K562 (cell line): ENCODE measurements around the gene PSAP. TPM values are rescaled to one million over a fixed set of nuclear protein-coding genes. Genes with fewer than 3 reads are reported as not detected.

Experiments used
- BCLAF1 ChIP-seq, 2 experiments: fragments of 450-650 bp in 1 of 2; IDR thresholded peaks; 2 replicates each; pipeline ENCODE4 v1.6.1; 2011 to 2017; ENCODE audit warnings: low read depth in 2 of 2, antibody characterized with exemption in 1 of 2, borderline replicate concordance in 1 of 2, low read length in 1 of 2, mild to moderate bottlenecking in 1 of 2, mixed read lengths in 1 of 2; ENCODE audit not compliant: control insufficient read depth in 1 of 2
- CTBP1 ChIP-seq: fragments of 450-650 bp; IDR thresholded peaks from 2 replicates; pipeline ENCODE4 v1.6.1; 2016; ENCODE audit warnings: borderline replicate concordance
- FOXK2 ChIP-seq, 2 experiments: fragments of 450-650 bp; IDR thresholded peaks in 1 of 2; conservative IDR thresholded peaks in 1 of 2; 2 replicates each; pipeline ENCODE4 v1.6.1; 2016; ENCODE audit warnings: low read depth in 2 of 2, mild to moderate bottlenecking in 1 of 2
- LEF1 ChIP-seq: fragments of 450-650 bp; IDR thresholded peaks from 2 replicates; pipeline ENCODE4 v1.6.1; 2016; ENCODE audit warnings: mild to moderate bottlenecking
- RAD51 ChIP-seq: fragments of 450-650 bp; IDR thresholded peaks from 2 replicates; pipeline ENCODE4 v1.7.1; 2016; ENCODE audit warnings: low read depth, mild to moderate bottlenecking, borderline replicate concordance
- RBM25 ChIP-seq: fragments of 200-400 bp; formaldehyde crosslinking; IDR thresholded peaks from 2 replicates; pipeline ENCODE4 v1.6.1; 2018; ENCODE audit warnings: low read length, low read depth, moderate library complexity; ENCODE audit not compliant: severe bottlenecking
- SRSF1 ChIP-seq: fragments of 200-400 bp; formaldehyde crosslinking; IDR thresholded peaks from 2 replicates; pipeline ENCODE4 v1.6.1; 2017; ENCODE audit warnings: mild to moderate bottlenecking, low read depth, low read length, moderate library complexity
- TEAD4 ChIP-seq, 2 experiments: sonication (generic) in 1 of 2; formaldehyde crosslinking in 1 of 2; IDR thresholded peaks; 2 replicates each; pipeline versions ENCODE4 v1.6.1 to v1.8.0; 2012 to 2022; ENCODE audit warnings: borderline replicate concordance in 1 of 2, inconsistent platforms in 1 of 2, low read length in 1 of 2, mild to moderate bottlenecking in 1 of 2, missing genetic modification reagents in 1 of 2
- TSHZ1 ChIP-seq: fragments of 250-450 bp; sonication (Bioruptor Pico); IDR thresholded peaks from 2 replicates; pipeline ENCODE4 v1.4.0; 2020; ENCODE audit warnings: mild to moderate bottlenecking, moderate library complexity
- ZC3H11A ChIP-seq: IDR thresholded peaks from 2 replicates; pipeline ENCODE4 v1.6.1; 2012; ENCODE audit warnings: low read depth, low read length, improper control_type of control experiment
- ZKSCAN1 ChIP-seq: fragments of 150-350 bp; IDR thresholded peaks from 2 replicates; pipeline ENCODE4 v1.6.1; 2016; ENCODE audit warnings: low read depth, low read length
- ZNF12 ChIP-seq: sonication (generic); formaldehyde crosslinking; IDR thresholded peaks from 2 replicates; pipeline ENCODE4 v1.4.0; 2020; ENCODE audit warnings: mild to moderate bottlenecking, missing genetic modification reagents
- ZNF253 ChIP-seq: fragments of 250-450 bp; sonication (Bioruptor Pico); conservative IDR thresholded peaks from 2 replicates; pipeline ENCODE4 v1.6.1; 2021; ENCODE audit warnings: mild to moderate bottlenecking
- ZNF41 ChIP-seq: fragments of 250-450 bp; sonication (Bioruptor Pico); conservative IDR thresholded peaks from 2 replicates; pipeline ENCODE4 v1.4.0; 2020; ENCODE audit warnings: mild to moderate bottlenecking
- ZNF589 ChIP-seq: fragments of 200-800 bp; sonication (Bioruptor generic); IDR thresholded peaks from 2 replicates; pipeline ENCODE4 v1.6.1; 2016; ENCODE audit warnings: low read depth, missing genetic modification characterization, missing compliant biosample characterization
- polyA plus RNA-seq, 8 experiments: library from polyadenylated mRNA; depleted of rRNA in 4 of 8; stranded (reverse) in 5 of 8; unstranded in 3 of 8; fragments of >200 nt; fragmentation: Nextera tagmentation in 2 of 8; fragmentation: Illumina TruSeq in 1 of 8; extraction: Ambion mirVana in 2 of 8; extraction: Trizol in 1 of 8; gene quantifications; 2 replicates each; pipeline versions ENCODE4 v1.2.1 to v1.2.3, GENCODE V29; 2011 to 2014; ENCODE audit warnings: inconsistent platforms in 1 of 8, missing spikeins in 1 of 8
- total RNA-seq, 7 experiments: library from RNA; depleted of rRNA in 6 of 7; stranded (reverse); fragments of >200 nt in 6 of 7; fragmentation: Illumina TruSeq in 2 of 7; extraction: Trizol in 2 of 7; gene quantifications; 2 replicates each; pipeline versions ENCODE4 v1.2.1 to v1.2.3, GENCODE V29; 2011 to 2021; ENCODE audit warnings: low replicate concordance in 1 of 7
- TF ChIP-seq, protein P1 (sequence below): fragments of 250-450 bp; sonication (Bioruptor Pico); IDR thresholded peaks from 2 replicates; pipeline ENCODE4 v1.5.0; 2022; ENCODE audit warnings: mild to moderate bottlenecking

The PSAP gene
- total and polyA plus RNA-seq, 9 of the 15 experiments (the other 6 are each of a cell fraction or from before 2014, with no cell fraction given), result 245 to 700 (median 429) TPM

- TF ChIP-seq TSHZ1 (no peak), FOXK2 (conservative IDR thresholded peaks at IDR 0.05 in 1 of 2, IDR thresholded peaks at IDR 0.05 in 1 of 2; ENCODE audit: low read depth in 2 of 2) (no peak), RAD51 (no peak), ZC3H11A (no peak), BCLAF1 (IDR thresholded peaks at IDR 0.05; ENCODE audit: borderline replicate concordance in 1 of 2, control insufficient read depth in 1 of 2, low read depth in 2 of 2, low read length in 1 of 2) (0 out of 4 replicates have a peak, but pooled peaks of 1 of the 2 experiments have one; percentile 36), LEF1 (peak; percentile 62), CTBP1 (peak; percentile 75; the same call in 1 of the 2 replicates), RBM25 (no peak), ZNF12 (CRISPR knock-in tag) (no peak), SRSF1 (no peak), ZNF41 (CRISPR knock-in tag) (no peak), ZNF589 (peak; percentile 98), ZNF253 (no peak), TEAD4 (IDR thresholded peaks at IDR 0.05; ENCODE audit: low read length) (peak; percentile 95), TEAD4 (CRISPR knock-in tag; IDR thresholded peaks at IDR 0.05; ENCODE audit: borderline replicate concordance) (no peak), ZKSCAN1 (no peak)
- TF ChIP-seq, protein P1, sequence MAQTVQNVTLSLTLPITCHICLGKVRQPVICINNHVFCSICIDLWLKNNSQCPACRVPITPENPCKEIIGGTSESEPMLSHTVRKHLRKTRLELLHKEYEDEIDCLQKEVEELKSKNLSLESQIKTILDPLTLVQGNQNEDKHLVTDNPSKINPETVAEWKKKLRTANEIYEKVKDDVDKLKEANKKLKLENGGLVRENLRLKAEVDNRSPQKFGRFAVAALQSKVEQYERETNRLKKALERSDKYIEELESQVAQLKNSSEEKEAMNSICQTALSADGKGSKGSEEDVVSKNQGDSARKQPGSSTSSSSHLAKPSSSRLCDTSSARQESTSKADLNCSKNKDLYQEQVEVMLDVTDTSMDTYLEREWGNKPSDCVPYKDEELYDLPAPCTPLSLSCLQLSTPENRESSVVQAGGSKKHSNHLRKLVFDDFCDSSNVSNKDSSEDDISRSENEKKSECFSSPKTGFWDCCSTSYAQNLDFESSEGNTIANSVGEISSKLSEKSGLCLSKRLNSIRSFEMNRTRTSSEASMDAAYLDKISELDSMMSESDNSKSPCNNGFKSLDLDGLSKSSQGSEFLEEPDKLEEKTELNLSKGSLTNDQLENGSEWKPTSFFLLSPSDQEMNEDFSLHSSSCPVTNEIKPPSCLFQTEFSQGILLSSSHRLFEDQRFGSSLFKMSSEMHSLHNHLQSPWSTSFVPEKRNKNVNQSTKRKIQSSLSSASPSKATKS, result no peak
Measured at GRCh38 chr10:71797533-71798307, 53.3 kb downstream of the PSAP start (continued).
